NCI-H526 treated with DMSO at 0.1 percent for 48 hours (cell line): ENCODE results near the gene NAIF1.

Source experiments
- DNase-seq: peaks from one replicate; lab custom pipeline; 2025; lab: John Stamatoyannopoulos, UW

The NAIF1 gene

GRCh38 chr9:128102196-128102595, 35.1 kb upstream of the NAIF1 start:
- DNase-seq, result no peak

DNA sequence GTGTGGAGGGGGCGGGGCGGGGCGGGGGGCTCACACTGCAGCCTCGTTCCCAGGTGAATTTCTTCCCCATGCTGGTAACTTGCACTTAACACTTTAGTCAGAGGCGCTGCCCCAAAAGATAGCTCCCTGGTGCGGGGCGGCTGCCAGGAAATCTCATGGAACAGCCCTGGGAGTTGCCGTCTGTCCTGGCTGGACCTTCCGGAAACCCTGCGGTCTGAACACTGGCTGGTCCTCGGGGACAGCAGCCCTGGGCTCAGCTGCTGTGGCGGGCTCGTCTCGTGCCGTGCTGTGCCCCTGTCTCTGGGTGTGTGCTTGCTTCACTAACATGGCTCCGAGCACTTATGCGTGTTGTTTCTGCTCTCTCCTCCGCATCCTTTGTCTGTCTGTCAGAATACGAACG, 34.6 kb upstream of the NAIF1 start:
- no peak for DNase-seq

DNA sequence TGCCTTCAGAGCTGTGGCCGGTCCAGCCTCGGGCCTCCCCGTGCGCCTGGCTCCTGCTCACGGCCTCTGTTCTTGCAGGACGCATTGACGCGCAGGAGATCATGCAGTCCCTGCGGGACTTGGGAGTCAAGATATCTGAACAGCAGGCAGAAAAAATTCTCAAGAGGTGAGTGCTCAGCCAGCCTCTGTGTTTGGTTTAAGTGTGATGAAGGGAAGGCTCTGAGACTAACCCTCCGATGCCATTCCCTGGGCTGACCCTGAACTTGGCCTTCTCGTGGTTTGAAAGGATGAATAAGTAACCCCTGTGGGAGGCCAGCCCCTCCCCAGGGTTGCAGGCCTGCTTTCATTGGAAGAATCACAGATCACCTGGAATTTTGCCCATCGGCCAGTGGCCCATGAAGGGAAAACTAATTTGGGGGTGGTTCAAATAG, 34.1 kb upstream of the NAIF1 start:
- DNase-seq, result no peak

DNA sequence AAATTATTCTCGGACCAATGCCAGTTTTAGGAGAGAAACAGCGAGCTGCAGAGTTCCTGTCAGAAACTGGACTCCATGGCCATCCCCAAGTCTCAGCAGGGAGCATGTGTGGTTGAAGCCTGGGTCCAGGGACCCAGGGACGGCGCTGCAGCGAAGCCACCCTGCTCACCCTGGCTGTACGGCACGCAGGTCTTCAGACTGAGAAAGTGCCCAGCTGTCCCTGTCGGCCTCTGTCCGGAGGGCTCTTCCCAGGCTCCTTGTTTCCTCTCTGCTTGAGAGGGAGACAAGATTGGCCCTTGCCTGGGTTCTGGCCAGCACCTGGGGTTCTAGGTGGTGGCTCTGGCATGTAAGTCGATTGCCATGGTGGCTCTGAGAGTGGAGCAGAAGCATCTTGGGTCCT, 33.5 kb upstream of the NAIF1 start:
- no peak for DNase-seq

DNA sequence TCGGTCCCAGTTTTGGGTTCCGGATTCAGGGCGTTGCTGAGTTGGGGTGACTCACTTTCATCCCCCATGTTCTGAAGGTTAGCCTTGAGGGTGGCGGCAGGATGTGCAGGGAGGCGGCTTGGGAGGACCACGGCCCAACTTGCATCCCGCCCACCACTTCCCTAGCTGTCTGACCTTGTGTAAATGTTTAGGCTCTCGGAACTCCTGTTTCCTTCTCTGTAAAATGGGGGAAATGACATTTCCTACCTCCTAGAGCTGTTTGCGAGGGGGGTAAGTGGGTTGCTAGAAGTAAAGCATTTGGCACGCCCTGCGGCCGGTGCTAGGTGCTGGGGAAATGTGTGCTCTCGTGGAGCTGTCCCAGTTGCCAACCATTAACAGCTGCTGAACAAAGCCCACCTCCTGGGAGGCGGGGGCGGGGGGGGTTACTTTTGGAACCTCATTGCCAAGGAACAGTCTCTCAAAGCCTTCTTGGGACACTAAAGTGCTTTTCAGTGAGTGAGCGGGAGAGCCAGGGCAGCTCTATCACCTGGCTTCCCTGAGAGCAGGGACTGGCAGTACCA, 32.9 kb upstream of the NAIF1 start:
- no peak for DNase-seq

DNA sequence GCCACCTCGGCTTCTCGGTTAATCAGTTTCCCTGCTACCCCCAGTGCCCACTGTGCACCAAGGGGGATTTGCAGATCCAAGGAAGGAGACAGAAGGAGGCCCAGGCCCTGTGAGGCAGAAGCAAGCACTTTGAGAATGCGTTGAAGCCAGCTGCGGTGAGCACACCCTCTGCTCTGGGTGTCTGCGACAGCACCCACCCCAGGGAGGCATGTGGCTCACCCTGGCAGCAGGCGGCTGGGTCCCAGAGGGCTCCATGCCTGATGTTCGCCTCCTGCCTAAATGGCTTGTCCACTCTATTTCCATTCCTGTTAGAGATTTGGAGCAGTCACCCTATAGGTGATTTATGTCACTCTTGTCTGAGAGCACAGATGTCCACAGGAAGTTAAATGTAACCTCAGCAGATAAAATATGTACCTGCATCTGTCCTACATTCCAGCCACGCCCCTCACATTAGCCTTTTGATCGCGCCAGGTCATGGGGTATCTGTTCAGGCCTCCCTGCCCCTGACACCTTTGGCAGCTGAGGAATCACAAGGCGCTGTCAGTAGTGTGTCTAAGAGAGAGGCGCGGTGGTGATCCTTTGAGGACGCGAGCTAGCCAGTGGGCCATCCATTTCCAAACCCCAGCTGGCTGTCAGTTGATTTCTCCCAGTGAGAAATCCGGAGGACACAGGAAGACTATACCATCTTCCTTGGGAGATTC, 32.3 kb upstream of the NAIF1 start:
- no peak for DNase-seq

DNA sequence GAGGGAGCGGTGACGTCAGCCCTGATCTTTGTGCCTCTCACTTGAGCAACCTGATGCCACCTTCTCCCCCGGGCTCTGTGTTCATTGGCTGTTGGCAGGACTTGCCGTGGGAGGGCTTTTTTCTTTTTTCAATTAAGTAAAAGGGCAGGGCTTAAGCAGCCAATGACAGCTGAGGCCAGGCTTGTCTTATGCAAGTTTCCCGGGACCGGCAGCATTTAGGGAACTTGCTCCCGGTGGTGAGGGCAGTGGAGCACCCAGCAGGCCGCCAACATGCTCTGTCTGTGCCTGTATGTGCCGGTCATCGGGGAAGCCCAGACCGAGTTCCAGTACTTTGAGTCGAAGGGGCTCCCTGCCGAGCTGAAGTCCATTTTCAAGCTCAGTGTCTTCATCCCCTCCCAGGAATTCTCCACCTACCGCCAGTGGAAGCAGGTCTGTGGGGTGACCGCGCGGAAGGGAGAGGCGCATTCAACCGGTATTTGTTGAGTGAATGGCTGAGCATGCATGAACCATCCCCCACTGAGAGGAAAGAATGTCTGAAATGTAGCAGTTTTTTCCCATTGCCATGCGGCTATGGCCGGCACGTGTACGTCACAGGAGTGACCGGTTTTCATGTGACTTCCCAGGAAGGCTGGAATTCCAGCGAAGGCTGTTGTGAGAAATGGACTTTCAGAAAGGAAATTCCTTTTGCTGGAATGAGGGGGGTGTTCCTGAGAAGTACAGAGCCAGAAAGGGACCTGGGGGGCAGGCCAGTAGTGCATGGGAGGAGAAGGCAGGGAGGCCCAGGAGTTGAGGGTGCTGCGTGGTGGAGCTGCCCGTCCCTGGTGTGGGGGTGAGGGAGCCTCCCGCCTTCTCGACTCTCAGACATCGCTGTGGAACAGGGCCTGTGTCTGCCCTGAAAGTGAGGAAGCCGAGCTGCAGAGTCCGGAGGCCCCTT, 31.4 kb upstream of the NAIF1 start:
- peak; percentile 62 for DNase-seq

- DNase-seq, result no peak
Observed at GRCh38 chr9:128097543-128098296, 30.6 kb upstream of the NAIF1 start.

DNA sequence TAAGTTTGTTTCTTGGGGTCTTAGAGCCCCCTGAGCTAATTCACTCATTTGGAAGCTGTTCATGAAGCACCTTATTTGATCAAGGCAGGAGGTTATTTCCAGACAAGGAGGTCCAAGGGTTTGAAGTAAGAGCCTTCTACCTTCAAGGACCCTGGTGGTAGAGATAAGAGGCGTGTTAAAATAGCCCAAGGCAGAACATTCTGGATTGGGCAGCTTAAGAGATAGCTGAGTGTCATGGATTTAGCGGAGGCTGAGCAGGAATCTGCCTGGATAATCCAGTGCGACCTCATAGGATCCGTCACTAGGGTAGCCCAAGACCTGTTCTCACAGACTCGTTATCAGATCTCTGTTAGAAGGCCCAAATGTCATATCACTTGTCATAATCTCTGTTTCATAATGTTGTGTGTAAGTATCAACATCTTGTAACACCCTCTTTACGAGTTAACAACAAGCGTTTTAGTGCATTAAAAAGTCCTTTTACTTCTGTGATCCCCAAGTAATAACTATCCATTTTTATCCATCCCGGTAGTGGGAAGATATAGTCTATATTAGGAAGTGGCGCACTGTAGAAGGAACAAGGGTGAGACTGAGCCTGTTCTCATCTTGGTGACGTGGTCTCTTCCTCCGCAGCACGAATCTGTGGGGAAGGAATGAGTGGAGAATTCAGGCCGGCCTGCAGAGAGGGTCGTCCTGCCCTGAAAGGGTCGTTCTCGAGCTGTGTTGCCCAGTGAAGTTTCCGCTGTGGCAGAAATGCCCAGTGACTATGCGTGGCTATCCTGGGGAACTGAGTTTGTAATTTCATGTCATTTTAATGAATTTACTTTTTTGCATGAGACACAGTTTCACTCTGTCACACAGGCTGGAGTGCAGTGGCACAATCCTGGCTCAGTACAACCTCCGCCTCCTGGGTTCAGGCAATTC, 29.8 kb upstream of the NAIF1 start:
- DNase-seq, result no peak

DNA sequence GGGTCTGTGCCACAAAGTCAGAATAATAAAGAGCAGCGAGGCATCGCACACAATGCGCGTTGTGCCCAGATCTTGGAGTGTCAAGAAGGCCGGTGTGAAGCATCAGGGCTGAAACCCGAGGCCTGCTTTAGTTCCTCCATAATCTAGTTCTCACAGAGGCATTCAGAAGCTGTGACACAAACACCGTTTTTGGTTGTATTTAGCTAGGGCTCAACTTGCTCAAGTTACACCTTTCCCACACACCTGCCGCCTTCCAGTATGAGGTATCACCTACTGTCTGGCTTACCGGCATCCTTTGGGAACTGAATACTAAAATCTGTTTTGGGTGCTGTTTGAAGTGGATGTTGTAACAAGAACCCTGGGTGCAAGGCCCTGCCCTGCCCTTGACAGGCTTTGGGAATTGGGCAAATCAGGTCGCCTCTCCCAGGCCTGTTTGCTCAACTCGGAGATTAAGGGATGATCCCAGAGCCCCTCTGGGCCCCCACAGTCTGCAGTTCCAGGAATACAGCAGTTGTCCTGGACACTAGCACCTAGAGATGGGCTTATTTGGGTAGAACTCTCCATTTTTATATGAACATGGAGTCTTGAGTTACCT, 27.9 kb upstream of the NAIF1 start:
- DNase-seq, result no peak

GRCh38 chr9:128094166-128094949, 27.2 kb upstream of the NAIF1 start:
- DNase-seq, result peak; percentile 14

DNA sequence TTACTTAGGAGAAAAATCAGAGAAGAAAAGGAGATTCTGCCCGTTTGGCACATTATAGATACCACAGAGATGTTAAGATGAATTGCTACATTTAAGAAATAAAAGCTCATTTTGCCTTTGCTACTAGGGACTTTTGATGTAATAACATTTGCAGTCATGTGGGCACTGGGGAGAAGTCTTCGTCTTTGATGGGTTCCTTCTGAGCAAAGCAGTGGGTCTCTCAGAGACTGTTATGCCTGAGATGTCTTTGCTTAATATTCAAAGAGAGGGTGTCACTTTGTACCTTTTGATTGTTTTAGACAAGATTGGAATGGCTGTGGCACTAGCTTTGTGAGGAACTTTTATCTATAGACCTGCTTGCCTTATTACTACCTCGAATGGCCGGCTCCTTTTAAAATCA, 25.9 kb upstream of the NAIF1 start:
- DNase-seq, result no peak

- no peak for DNase-seq
Observed at GRCh38 chr9:128092199-128092977, 25.3 kb upstream of the NAIF1 start.

- DNase-seq, result no peak
Observed at GRCh38 chr9:128091571-128091970, 24.5 kb upstream of the NAIF1 start.

DNA sequence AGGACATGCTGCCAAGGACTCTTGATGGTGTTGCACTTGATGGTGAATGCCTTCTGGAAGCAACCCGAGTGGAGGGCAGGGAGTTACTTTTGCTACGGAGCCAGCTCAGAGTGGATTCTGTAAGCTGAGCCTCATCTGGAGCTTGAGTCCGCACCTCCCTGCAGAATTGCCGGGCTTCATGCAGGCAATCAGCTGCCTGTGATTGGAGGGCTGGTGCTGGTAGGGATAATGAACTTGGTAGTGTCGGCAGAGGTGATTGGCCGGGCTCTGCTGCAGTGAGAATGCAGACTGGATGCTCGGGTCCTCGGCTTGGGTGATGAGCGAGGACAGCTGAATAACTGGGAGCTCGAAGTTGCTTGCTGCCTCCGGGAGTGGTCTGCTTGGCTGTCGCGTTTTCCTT, 24.0 kb upstream of the NAIF1 start:
- DNase-seq, result no peak

GRCh38 chr9:128089299-128089698, 22.2 kb upstream of the NAIF1 start:
- no peak for DNase-seq

- DNase-seq, result no peak
Observed at GRCh38 chr9:128088253-128088945, 21.3 kb upstream of the NAIF1 start.

GRCh38 chr9:128087262-128087661, 20.1 kb upstream of the NAIF1 start:
- no peak for DNase-seq

GRCh38 chr9:128085943-128086342, 18.8 kb upstream of the NAIF1 start:
- no peak for DNase-seq
